Subcutaneous preadipocyte (primary cell): ENCODE results near the gene PEX11A. TPM values are rescaled to one million over a fixed set of nuclear protein-coding genes. Genes with fewer than 3 reads are reported as not detected.

ENCODE experiments used
- small RNA-seq: library from RNA; depleted of rRNA; stranded (forward); fragments of <200 nt; gene quantifications from one replicate; pipeline ENCODE3, GENCODE V24; 2012
- total RNA-seq: library from RNA; depleted of rRNA; stranded (reverse); fragments of >200 nt; gene quantifications from 2 replicates; pipeline ENCODE4 v1.2.3, GENCODE V29; 2012

PEX11A gene
- 2.5 and 5.5 TPM in 2 replicates for total RNA-seq

DNA sequence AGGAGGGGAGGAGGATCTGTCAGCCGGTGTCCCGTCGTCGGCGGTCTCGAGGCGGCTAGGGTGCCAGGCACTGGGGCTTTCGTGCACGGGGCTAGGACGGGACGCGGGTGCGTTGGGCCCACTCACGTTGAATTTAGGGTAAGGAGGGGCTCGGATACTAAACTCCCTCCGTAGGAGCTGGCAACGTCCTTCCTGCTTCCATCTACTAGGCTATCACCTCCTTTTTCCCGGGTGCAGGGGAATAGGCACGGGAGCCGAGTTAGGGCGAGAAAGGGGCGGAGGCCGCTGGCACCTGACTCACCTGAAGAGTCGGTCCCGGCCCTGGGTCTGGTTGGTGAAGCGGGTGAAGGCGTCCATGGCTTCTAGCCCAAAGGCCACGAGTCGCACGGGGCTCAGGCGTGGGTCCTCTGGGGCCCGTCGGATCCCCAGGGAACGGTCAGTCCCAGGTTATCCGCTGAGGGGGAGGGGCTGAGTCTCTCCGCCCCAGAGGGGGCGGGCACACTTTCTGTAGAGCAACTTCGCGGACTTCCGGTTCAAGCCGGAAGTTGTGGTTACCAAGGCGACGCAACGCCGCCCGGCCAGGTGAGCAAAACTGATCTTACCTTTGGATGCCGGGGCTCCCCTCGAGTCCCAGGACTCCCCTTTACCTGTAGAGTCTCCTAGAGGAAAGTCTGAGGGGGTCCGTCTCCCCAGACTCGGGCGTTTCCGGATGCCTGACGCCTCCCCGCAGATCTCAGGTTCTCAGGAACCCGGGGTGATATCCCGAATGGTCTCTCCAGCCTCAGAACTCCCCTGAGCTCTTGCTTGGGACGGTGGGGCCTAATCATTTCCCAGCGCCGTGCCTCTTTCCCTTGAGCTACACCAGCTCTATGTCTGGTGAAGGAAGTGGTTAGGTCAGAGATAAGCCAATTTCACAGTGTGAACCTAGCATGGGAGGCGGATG lies at the start of gene PEX11A, which contains the start of gene WDR93:
Gene PEX11A, minus strand, starts transcription at position 479 of the 943 bp plus-strand sequence. Its CDS starts 122 bp downstream, at position 357.
Gene WDR93, plus strand, starts transcription at position 536 of the 943 bp plus-strand sequence. CDS start 10,936 bp downstream, outside the sequence.

DNA sequence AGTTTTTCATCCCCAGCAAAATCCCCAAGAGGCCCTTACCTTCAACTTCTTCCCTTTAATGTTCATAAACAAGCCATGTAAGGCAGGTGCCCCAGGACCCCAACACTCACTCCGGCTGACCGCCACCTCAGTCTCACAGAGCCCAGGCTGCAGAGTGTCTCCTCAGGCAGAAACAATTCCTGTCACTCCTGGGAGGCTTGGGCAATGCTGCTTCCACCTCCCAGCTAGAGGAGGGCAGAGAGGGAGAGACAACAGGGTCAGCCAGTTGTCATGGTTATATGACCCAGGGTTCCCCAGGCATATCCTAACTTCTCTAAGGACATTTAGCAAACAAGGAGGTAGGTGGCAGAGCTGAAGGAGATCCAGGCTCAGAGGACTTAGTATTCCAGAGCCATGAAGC lies 11.3 kb downstream of the PEX11A start, which contains the start of gene PLIN1:
Gene PLIN1, minus strand, starts transcription at position 156 of the 400 bp plus-strand sequence. CDS start 1,878 bp downstream, outside the sequence.

GRCh38 chr15:89654847-89655805 lies 35.4 kb downstream of the PEX11A start, which contains the start of gene KIF7:
KIF7 (minus strand) TSS chr15:89655467; CDS start chr15:89652930, 2,537 bp downstream.

Small RNA genes lying within 50 kb of the gene (small RNA-seq; reads per million reads assigned to genes)
- not detected for gene RNU6-132P

Other genes starting within 250 kb of the PEX11A start
- gene RHCG, start 194.2 kb downstream of the PEX11A start, total RNA-seq, result not detected in 2 replicates
- gene TICRR, start 115.3 kb downstream of the PEX11A start, total RNA-seq, result 6.2 and 11.9 TPM in 2 replicates
- gene KIF7, start 35.3 kb downstream of the PEX11A start, total RNA-seq, result 8.8 and 10.0 TPM in 2 replicates
- gene PLIN1, start 11.4 kb downstream of the PEX11A start, total RNA-seq, result not detected in 2 replicates
- under 0.01 TPM in 1 of 2 replicates, not detected in the other for gene WDR93, start 57 bp upstream of the PEX11A start, total RNA-seq
- 0.20 TPM in 1 of 2 replicates, not detected in the other for gene MESP1, start 60.5 kb upstream of the PEX11A start, total RNA-seq
- gene MESP2, start 85.6 kb upstream of the PEX11A start, total RNA-seq, result 0.78 and 1.1 TPM in 2 replicates
- 514 and 670 TPM in 2 replicates for gene ANPEP, start 124.1 kb upstream of the PEX11A start, total RNA-seq
- gene AP3S2, start 203.2 kb upstream of the PEX11A start, total RNA-seq, result 36.7 and 43.2 TPM in 2 replicates
- 11.8 and 12.7 TPM in 2 replicates for gene ARPIN, start 222.2 kb upstream of the PEX11A start, total RNA-seq